Measurements from ENCODE around the gene EHD4.

GRCh38 chr15:41933326-41933725, 39.0 kb downstream of the EHD4 start:
- TF ChIP-seq EP300 (IDR thresholded peaks at IDR 0.05): no peak
- no peak for TF ChIP-seq CTCF (IDR thresholded peaks at IDR 0.05)
- no peak for TF ChIP-seq POLR2A (IDR thresholded peaks at IDR 0.05)
- TF ChIP-seq POLR2AphosphoS5 (IDR thresholded peaks at IDR 0.05): no peak

All from gastroesophageal sphincter (tissue), 3 donors.